HG02798 (cell line): Measurements from ENCODE around the gene KCNJ12.
"Not testable (repeated sequence)": the region's sequence is repeated elsewhere in the genome, so short reads cannot be mapped to it uniquely, and the experiment has no call there.

Experiments used
- ATAC-seq: cut with Tn5 transposase; IDR thresholded peaks from one replicate; pipeline ENCODE4 v1.9.1; 2021; ENCODE audit warnings: mild to moderate bottlenecking; ENCODE audit not compliant: unreplicated experiment, poor library complexity

Gene KCNJ12

DNA sequence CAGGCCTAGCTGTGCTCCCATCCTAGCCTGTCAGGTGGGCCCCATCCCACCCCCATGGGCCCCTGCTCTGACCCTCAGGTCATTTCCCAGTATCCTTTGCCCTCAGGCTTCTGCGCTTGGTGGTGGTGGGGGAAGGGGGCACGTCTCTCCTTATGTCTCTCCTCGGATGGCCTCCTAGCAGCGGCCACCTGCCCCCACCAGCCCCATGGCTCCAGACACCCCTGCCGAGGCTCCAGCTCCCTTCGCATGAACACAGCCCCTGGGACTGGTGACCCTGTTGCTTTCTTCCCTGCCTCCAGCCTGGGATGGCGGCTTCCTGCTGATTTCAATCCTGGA lies 27.3 kb upstream of the KCNJ12 start:
- not testable (repeated sequence) for ATAC-seq

- ATAC-seq = not testable (repeated sequence)
Observed at GRCh38 chr17:21349358-21350050, 26.7 kb upstream of the KCNJ12 start.

DNA sequence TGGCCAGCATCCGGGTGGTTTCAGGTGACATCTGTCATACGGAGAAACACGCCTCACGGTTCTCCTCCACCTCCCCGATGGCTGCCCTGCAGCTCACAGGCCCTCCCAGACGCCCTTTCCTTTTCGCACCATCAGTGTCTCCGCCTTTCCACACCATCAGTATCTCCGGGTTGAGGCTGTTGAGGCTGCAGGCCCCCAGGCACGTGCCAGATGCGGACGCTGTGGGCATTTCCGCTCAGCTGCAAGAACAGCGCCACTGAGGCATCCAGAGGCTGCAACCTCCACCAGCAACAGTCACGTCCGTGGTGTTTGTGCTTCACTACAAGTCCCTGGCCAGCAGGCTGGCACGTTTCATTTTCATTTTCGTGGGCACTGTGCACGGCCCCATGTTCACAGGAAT lies 25.7 kb upstream of the KCNJ12 start:
- ATAC-seq = not testable (repeated sequence)

DNA sequence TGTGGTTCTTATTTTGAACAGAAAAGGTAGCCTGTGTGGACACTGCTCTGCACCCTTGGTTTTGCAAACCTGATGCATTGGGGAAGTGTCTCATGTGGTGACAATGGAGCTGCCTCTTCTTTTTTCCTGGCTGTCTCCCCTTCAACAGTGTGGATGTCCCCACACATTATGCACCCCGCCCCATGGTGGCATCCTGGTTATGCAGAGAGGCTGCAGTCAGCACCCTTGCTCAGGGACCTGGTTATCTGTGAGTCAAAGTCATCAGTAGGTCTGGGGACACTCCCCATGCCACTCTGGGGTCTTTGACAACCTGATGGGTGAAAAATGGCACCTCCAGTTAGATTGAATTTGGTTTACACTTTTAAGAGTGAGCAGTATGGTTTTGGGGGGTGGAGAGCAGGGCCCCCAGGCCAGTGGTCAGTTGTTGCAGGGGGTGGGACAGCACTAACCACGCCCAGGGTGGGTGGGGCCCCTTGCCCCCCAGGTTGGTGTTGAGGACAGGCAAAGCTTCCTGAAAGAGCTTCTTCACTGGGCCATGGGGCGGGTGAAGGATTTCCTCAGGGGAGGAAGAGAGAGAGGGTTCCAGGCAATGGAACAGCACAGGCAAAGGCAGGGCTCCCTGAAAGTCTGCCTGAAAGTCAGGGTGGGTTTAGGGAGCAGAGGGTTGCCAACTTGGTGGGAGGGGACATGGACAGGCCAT lies 24.6 kb upstream of the KCNJ12 start:
- ATAC-seq = no peak

GRCh38 chr17:21352221-21352980 lies 23.8 kb upstream of the KCNJ12 start:
- no peak for ATAC-seq

DNA sequence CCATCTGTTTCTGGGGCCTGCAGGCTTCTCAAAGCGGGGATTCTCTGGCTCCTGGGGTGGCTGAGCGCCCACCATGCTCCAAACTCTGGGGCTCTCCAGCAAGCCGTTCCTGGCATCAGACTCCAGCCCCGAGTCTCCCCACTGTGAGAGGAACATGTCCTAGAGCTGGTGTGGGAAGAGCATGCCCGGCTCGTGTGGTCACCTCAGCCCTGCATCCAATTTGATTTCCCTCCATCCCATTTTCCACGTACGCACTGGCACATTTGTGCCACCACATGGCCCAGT lies 23.2 kb upstream of the KCNJ12 start:
- ATAC-seq = no peak

- no peak for ATAC-seq
Observed at GRCh38 chr17:21353326-21354010, 22.7 kb upstream of the KCNJ12 start.

- no peak for ATAC-seq
Observed at GRCh38 chr17:21354796-21355385, 21.3 kb upstream of the KCNJ12 start.

- no peak for ATAC-seq
Observed at GRCh38 chr17:21355586-21355985, 20.6 kb upstream of the KCNJ12 start.

- ATAC-seq = no peak
Observed at GRCh38 chr17:21356537-21357127, 19.5 kb upstream of the KCNJ12 start.

DNA sequence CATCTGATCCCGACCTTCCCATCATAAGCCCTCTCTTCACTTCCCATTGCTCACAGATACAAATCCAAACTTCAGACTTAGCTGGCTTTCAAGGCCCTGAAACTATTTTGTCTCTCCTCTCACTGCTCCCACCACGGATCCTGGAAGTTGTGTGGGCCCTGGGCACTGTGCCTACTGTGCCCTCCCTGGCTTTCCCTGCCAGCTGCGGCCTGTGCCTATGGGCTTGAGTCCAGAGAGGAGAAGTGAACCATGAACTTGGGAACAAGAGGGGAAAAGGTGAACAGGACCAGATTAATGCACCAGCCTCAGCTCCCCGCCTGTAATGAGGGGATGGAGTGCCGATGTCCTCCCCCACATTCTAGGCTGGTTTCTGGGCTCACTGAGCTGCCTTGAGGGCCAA lies 18.9 kb upstream of the KCNJ12 start:
- no peak for ATAC-seq

GRCh38 chr17:21357696-21358656 lies 18.2 kb upstream of the KCNJ12 start:
- ATAC-seq = no peak

DNA sequence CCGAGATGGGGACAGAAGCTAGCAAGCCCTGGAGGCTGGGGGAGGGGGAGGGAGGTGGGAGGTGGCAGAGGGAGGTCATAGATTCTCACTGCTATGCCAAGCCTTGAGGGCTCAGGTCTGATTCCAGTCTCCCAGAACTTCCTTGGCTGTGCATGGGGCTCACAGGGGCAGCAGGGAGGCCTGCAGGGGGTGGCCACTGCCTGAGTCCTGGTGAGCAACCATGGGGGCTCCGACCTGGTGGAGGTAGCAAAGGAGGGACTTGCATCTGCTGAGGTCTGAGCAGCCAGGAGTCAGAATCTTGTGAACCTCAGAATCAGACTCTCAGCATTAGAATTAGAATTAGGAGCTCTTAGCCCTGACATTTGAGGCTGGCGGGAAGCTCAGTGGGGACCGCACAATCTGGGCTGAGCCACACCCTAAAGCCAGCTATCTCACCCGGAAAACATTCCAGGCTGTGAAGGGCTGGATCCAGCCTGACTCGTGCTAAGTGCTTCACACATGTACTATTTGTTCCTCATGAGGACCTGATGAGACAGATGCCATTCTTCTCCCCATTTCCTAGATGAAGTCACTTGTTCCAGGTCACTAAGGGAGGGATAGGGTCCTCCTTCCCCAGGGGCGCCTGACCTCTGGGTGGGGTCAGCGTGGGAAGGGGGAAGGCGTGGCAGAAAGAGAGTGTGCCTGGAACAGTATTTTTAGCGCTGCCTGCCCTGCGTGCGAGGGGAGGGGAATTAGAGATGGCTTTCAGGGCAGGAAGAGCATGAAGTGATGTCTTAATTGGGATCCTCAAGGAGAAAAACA lies 17.3 kb upstream of the KCNJ12 start:
- ATAC-seq = no peak

DNA sequence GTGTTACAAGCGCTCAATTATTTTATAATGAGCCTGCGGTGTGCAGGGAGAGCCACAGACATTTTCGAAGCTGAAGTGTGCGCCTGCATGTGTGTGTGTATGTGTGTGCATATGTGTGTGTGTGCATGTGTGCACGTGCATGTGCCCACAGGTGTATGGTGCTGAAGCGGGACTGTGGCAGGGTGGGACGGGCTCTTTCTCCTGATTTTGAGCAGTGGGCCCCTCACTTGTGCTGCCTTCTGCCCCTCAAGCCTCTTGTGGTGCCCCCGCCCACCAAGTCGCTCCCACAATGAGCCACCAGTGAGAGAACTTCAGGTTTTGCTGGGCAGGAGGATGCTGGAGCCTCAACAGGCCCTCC lies 16.7 kb upstream of the KCNJ12 start:
- ATAC-seq = no peak

GRCh38 chr17:21360048-21360447 lies 16.1 kb upstream of the KCNJ12 start:
- no peak for ATAC-seq

DNA sequence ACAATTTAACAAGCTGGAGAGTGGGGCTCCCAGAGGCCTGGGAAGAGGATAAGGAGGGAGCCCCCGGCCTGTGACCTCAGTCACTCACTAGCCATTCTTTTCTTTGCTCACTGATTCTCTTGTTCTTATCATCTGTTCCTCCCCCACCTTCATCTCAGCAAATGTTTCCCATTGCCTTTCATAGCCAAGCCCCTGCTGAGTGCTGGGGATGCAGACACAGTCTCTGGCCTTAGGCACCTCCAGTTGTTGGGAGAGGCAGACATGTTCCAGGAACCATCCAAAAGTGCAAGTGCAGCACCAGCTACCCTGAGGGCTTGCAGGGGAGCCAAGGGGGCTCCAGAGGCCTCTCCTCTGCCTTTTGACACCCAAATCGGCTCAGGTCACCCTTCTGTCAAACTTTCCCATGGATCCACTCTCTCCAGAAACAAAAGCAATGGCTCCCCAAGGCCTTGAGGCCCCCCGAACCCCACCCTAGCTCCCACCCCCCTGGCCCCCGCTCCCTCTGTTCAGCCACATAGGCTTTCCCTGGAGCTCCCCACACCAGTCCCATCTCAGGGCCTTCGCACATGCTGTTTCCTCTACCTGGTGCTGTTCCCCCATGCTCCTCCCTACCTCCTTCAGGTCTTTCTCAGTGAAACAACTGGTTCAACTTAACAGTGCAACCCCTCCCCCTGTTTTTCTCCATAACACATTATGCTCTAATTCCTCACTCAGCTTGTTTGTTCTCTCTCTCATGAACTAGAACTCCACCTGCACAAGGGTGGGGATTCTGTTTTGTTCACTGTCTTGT lies 14.9 kb upstream of the KCNJ12 start:
- no peak for ATAC-seq

DNA sequence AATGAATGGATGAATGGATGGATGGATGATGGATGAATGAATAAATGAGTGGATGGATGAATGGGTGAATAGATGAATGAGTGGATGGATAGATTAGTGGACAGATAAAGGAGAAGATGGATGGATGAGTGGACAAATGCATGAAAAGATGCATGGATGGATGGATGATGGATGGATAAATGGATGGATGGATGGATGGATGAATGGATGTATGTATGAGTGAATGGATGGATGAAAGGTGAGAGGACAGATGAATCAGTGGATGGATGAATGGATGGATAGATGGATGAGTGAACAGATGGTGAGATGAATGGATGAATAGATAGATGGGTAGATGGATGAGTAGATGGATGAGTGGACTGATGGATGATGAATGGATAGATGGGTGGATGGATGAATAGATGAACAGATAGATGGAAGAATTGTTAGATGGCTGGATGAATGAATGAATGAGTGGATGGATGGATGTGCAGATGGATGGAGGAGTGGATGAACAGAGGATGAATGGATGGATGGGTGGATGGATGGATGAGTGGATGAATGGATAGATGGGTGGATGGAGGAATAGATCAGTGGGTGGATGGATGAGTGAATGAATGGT lies 13.7 kb upstream of the KCNJ12 start:
- ATAC-seq = no peak
